GM21723 (cell line): Measurements from ENCODE around the gene NLE1.
"Not testable (repeated sequence)": the region's sequence is repeated elsewhere in the genome, so short reads cannot be mapped to it uniquely, and the experiment has no call there.

Source experiments
- ATAC-seq: cut with Tn5 transposase; IDR thresholded peaks from one replicate; pipeline ENCODE4 v1.9.1; 2021; ENCODE audit warnings: mild to moderate bottlenecking, moderate library complexity; ENCODE audit not compliant: unreplicated experiment

NLE1 gene

GRCh38 chr17:35129973-35130351 is 12.1 kb downstream of the NLE1 start:
- ATAC-seq, result no peak

DNA sequence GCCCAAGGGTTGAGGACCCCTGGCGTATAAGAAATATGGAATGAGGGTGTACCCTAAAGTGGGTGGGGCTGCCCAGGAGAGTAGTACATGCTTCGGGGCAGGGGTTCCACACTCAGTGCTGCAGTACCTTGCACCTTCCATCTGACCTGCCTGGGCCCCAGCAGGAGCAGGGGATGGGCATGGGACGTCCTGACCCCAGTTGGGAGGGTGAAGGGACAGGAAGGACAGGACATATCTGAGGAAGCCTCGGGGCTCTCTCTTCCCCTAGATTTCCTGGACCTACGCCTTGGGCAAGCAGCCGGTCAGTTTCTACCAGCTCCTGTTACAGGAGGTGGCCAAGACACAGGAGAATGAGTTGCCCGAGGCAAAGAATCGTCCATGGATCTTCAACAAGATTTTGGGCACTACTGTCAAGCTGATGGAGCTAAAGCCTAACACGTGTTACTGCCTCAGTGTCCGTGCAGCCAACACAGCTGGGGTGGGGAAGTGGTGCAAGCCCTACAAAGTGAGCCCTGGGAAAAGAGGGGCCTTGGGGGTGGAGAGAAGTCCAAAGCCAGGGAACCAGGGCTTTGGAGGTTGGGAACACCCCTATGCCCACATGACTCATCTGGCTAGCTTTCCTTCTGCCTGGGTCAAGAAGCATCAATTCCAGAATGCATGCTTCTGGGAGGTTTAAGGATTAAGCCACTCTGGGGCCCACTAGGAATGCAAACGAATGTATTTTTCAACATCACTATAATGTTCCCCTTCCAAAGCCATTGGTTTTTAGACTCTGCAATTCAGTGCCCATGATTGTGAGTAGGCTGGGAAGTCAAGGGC is 12.7 kb downstream of the NLE1 start:
- no peak for ATAC-seq

DNA sequence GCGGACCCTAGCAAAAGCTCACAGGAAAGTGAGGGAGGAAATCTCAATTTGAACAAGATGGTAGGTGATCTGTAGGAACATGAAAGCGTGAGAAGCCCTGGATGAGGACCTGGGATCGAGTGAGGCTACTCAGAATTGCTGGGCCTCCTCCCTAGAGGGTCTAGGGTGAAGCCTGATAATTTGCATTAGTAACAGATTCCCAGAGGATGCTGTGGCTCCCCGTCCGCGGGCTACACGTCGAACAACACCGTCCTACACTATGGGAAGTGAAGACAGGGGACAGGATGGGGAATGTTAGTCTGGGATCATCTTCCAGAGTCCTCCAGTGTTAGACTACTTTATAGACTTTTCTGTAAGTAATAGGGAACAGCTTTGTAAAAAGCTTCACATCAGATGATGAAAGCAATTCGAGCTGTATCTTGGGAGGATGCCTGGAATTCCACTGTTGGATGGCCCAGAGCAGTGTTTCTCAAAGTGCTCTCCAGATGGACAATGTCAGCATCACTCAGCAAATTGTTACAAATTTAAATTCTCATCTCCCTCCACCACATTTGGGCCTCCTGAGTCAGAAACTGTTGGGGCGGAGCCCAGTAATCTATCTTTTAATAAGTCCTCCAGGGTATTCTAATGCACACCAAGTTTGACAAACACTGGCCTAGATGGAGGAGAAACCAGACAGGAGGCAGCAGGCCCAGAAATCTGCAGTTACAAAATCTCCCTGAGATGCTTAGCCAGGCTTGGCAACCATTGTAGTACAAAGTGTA is 14.2 kb downstream of the NLE1 start:
- no peak for ATAC-seq

GRCh38 chr17:35121315-35121714 is 20.8 kb downstream of the NLE1 start, which contains the start of gene FNDC8:
Gene FNDC8 (plus strand): TSS chr17:35121615. CDS start chr17:35121694, 79 bp downstream.
- ATAC-seq, result no peak

DNA sequence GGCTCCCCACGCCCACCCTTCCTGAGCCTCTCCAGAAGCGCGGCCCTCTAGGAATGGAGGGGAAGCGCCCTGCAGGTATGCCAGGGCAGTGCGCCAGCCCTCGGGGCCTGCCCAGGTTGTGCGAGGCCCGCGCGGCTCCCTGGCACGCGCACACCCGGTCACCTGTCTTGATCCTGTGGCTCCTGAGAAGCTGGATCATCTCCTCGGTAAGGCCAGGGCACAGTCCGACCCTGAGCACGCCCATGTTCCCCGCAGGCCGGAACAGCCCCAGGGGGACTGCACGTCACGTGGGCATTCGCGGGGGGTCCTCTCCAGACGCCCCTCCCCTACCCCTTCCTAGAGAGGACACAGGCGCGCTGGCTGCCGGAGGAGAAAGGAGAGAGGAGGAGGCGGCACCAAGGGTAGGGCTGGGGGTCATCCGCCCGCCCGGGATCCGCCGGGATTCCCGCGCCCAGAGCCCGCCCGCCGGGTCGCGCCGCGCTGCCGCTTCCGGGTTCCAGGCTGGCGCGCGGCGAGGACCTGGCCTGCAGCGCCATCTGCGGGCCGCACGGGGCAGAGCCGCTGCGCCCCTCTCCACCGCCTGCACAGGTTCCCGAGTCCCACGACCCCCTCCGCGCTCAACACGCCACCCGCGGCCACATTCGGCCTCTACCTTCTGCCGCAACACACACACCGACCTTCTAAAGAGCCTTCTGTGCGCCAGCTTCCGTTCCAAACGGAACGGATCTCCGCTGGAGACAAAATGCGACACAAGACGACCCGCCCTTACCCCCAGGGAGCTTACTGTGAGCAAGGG is 22.5 kb downstream of the NLE1 start, which contains the start of gene RAD51D:
TSS of gene RAD51D (minus strand) at position 491 of the 796 bp plus-strand sequence. CDS start at position 244, 247 bp downstream.
- ATAC-seq, result peak; percentile 80

- ATAC-seq, result no peak
Measured at GRCh38 chr17:35117984-35118383, 24.1 kb downstream of the NLE1 start.

- ATAC-seq, result no peak
Measured at GRCh38 chr17:35116845-35117244, 25.3 kb downstream of the NLE1 start.

DNA sequence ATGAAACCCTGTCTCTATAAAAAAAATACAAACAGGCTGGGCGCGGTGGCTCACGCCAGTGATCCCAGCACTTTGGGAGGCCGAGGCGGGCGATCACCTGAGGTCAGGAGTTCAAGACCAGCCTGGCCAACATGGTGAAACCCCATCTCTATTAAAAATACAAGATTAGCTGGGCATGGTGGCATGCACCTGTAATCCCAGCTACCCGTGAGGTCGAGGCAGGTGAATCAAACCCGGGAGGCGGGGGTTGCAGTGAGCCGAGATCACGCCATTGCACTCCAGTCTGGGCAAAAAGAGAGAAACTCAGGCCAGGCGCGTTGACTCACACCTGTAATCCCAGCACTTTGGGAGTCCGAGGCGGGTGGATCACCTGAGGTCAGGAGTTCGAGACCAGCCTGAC is 31.3 kb downstream of the NLE1 start:
- ATAC-seq, result not testable (repeated sequence)

- ATAC-seq, result no peak
Measured at GRCh38 chr17:35104844-35105450, 37.2 kb downstream of the NLE1 start.

DNA sequence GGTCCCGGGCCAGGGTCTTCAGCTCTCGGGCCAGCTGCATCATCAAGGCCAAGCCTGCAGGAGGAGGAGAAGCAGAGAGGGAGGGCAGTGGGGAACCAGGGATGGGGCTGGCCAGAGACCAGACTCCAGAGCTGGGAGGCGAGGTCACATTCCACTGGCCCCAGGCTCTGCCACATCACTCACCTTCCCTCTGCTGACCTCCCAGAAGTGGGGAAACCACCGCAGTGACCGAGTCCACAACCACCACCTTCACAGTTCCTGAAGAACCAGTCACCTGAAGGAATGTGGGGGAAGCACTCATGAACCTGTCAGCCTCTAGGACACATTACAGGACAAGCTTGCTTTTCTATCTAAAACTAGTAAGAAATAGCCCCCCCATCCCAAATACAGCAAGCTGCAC is 38.8 kb downstream of the NLE1 start:
- no peak for ATAC-seq

DNA sequence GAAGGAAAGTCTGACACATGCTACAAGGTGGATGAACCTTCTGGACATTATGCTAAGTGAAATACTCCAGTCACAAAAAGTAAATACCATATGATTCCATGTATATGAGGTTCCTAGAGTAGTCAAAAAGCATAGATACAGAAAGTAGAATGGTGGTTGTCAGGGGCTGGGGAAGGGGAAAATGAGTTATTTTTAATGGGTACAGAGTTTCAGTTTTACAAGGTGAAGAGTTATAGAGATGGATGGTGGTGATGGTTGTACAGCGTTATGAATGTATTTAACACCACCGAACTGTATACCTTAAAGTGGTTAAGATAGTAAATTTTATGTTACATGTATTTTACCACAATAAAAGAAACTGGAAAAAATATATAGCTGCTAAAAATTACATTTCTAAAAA is 40.4 kb downstream of the NLE1 start:
- no peak for ATAC-seq

- ATAC-seq, result no peak
Measured at GRCh38 chr17:35101036-35101435, 41.1 kb downstream of the NLE1 start.

- no peak for ATAC-seq
Measured at GRCh38 chr17:35099908-35100307, 42.2 kb downstream of the NLE1 start.

- ATAC-seq, result no peak
Measured at GRCh38 chr17:35097776-35098175, 44.3 kb downstream of the NLE1 start.

GRCh38 chr17:35095741-35096140 is 46.4 kb downstream of the NLE1 start:
- no peak for ATAC-seq

DNA sequence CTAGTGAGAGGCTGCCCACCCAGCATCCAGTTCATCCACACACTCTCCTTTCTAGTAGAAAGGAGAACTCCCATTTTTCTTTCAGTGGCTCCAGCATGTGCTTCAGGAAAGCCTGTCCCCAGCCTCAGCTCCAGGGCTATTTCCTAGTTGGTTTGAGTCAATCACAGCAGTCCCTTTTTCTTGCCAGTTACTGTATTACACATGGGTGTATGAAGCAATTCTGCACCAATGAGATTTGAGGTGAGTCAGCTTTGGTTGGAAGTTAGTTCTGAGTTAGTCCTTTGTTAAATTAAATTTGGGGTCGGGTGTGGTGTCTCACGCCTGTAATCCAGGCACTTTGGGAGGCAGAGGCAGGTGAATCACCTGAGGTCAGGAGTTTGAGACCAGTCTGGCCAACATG is 47.2 kb downstream of the NLE1 start:
- no peak for ATAC-seq

DNA sequence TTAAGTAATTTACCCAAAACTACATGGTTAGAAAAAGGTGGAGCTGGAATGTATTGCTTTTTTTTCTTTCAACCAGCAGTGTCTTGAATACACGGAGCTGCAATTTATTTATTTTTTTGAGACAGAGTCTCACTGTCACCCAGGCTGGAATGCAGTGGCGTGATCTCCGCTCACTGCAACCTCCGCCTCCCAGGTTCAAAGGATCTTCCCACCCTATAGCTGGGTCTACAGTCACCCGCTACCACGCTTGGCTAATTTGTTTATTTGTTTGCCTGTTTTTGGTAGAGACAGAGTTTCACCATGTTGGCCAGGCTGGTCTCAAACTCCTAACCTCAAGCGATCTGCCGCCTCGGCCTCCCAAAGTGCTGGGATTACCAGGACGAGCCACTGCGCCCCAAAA is 51.4 kb downstream of the NLE1 start:
- ATAC-seq, result not testable (repeated sequence)

- ATAC-seq, result peak; percentile 27
Measured at GRCh38 chr17:35089586-35090296, 52.4 kb downstream of the NLE1 start.

DNA sequence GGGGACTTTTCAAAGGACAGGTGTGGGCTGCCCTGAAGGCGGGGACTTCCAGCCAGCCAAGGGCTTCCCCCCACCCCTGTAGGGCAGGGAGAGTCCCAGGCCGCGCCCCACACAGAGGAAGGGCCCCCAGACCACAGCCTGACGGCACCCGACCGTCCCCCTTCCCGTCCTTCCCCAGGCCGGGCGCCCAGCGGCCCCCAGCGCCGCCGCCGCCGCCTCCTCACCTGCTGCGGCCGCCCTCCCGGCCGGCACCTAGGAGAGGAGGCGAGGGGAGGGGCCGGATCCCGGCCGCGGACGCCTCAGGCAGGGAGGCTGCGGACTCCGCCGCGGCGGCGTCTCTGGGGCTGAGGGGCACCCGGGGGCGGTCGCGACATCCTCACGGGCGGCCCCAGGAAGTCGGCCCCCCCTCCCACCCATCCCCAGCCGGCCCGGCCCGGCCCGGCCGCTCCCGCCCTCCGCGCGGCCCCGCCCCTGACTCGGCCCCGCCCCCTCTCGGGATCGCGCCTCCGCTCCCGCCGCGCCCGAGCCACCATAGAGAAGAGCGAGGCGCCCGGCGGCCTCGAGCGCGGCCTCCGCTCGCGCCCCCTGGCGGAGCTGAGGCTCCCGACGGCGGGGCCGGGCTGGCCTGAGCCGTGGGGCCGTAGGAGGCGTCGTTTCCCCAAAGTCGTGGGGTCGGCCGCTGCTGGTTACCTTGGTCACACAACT is 53.1 kb downstream of the NLE1 start:
- peak; percentile 65 for ATAC-seq
